G401.6 (cell line): ENCODE measurements around the gene FUOM.
"Not testable (repeated sequence)": the region's sequence is repeated elsewhere in the genome, so short reads cannot be mapped to it uniquely, and the experiment has no call there.

Experiments
- FAIRE-seq: peaks from 2 replicates; lab custom pipeline; 2012; peaks lifted over from hg19 to GRCh38; lab: Jason Lieb, UNC

FUOM gene

GRCh38 chr10:133328358-133329343 lies 29.2 kb downstream of the FUOM start:
- no peak for FAIRE-seq

GRCh38 chr10:133327651-133328357 lies 30.0 kb downstream of the FUOM start:
- FAIRE-seq, result no peak

- no peak for FAIRE-seq
Observed at GRCh38 chr10:133326745-133327650, 30.8 kb downstream of the FUOM start.

GRCh38 chr10:133326223-133326551 lies 31.6 kb downstream of the FUOM start:
- no peak for FAIRE-seq

GRCh38 chr10:133325440-133326222 lies 32.2 kb downstream of the FUOM start:
- no peak for FAIRE-seq

- no peak for FAIRE-seq
Observed at GRCh38 chr10:133324857-133325260, 33.0 kb downstream of the FUOM start.

- FAIRE-seq, result no peak
Observed at GRCh38 chr10:133324198-133324792, 33.5 kb downstream of the FUOM start.

GRCh38 chr10:133322064-133322709 lies 35.6 kb downstream of the FUOM start:
- FAIRE-seq, result not testable (repeated sequence)

- not testable (repeated sequence) for FAIRE-seq
Observed at GRCh38 chr10:133320852-133321422, 36.9 kb downstream of the FUOM start.

- no peak for FAIRE-seq
Observed at GRCh38 chr10:133318494-133319127, 39.2 kb downstream of the FUOM start.

GRCh38 chr10:133316732-133317131 lies 41.1 kb downstream of the FUOM start:
- FAIRE-seq, result no peak

GRCh38 chr10:133316266-133316665 lies 41.6 kb downstream of the FUOM start:
- no peak for FAIRE-seq

GRCh38 chr10:133315847-133316246 lies 42.0 kb downstream of the FUOM start:
- no peak for FAIRE-seq

- FAIRE-seq, result no peak
Observed at GRCh38 chr10:133314911-133315310, 42.9 kb downstream of the FUOM start.

- no peak for FAIRE-seq
Observed at GRCh38 chr10:133313192-133313591, 44.6 kb downstream of the FUOM start.

- no peak for FAIRE-seq
Observed at GRCh38 chr10:133312769-133313145, 45.1 kb downstream of the FUOM start.

GRCh38 chr10:133312016-133312768 lies 45.6 kb downstream of the FUOM start:
- no peak for FAIRE-seq

GRCh38 chr10:133311570-133311969 lies 46.2 kb downstream of the FUOM start:
- FAIRE-seq, result no peak

GRCh38 chr10:133310789-133311188 lies 47.0 kb downstream of the FUOM start:
- FAIRE-seq, result no peak
